OCI-LY7 (cell line): Measurements from ENCODE around the gene EPS8L1. TPM values are rescaled to one million over a fixed set of nuclear protein-coding genes. Genes with fewer than 3 reads are reported as not detected.

Experiments
- BruUV-seq: library from RNA; stranded (reverse); fragments of 400-500 nt; replicated peaks from 2 replicates; lab custom pipeline; 2021; lab: Mats Ljungman, UMichigan
- CTCF ChIA-PET: fragments of 300-600 bp; sonication (Branson Sonifier 250); formaldehyde crosslinking; loops from one replicate; lab custom pipeline; 2022; ENCODE audit warnings: antibody characterized with exemption; ENCODE audit not compliant: unreplicated experiment; lab: Charles Lee
- POLR2A ChIA-PET: fragments of 300-600 bp; sonication (Branson Sonifier 250); formaldehyde crosslinking; loops from one replicate; lab custom pipeline; 2022; ENCODE audit warnings: antibody characterized with exemption; lab: Charles Lee
- DNase-seq: peaks from one replicate; pipeline ENCODE4 v3.0.0-alpha.2; 2015; ENCODE audit warnings: low spot score
- H2AFZ ChIP-seq: fragments of 200-600 bp; sonication (generic), shearing (Covaris generic); 2 replicates; pipeline ENCODE4 v1.6.1; 2014; ENCODE audit warnings: mild to moderate bottlenecking, antibody characterized with exemption, low read length, moderate library complexity
- H3K27ac ChIP-seq: fragments of 200-600 bp; sonication (generic); 2 replicates; pipeline ENCODE4 v1.5.1; 2014; ENCODE audit warnings: mixed run types, low read depth, mild to moderate bottlenecking, moderate library complexity, low read length, inconsistent platforms; ENCODE audit not compliant: poor library complexity, severe bottlenecking
- H3K36me3 ChIP-seq: fragments of 200-600 bp; sonication (generic); 2 replicates; pipeline ENCODE4 v1.6.1; 2014; ENCODE audit warnings: mild to moderate bottlenecking, antibody characterized with exemption, low read length, moderate library complexity, mixed read lengths; ENCODE audit not compliant: insufficient read depth
- H3K4me1 ChIP-seq: fragments of 200-600 bp; sonication (generic); 2 replicates; pipeline ENCODE4 v1.5.1; 2014; ENCODE audit warnings: mild to moderate bottlenecking, low read length; ENCODE audit not compliant: insufficient read depth, poor library complexity, severe bottlenecking
- H3K4me2 ChIP-seq: fragments of 200-600 bp; sonication (generic); 2 replicates; pipeline ENCODE4 v1.6.1; 2014; ENCODE audit warnings: mild to moderate bottlenecking, low read length
- H3K4me3 ChIP-seq: fragments of 200-600 bp; sonication (generic); 2 replicates; pipeline ENCODE4 v1.5.1; 2014; ENCODE audit warnings: mild to moderate bottlenecking, low read depth, low read length; ENCODE audit not compliant: poor library complexity, severe bottlenecking
- H3K79me2 ChIP-seq: fragments of 200-600 bp; sonication (generic); 2 replicates; pipeline ENCODE4 v1.6.1; 2016; ENCODE audit warnings: low read depth, mild to moderate bottlenecking, low read length, moderate library complexity, mixed read lengths; ENCODE audit not compliant: insufficient read depth
- H3K9me2 ChIP-seq: fragments of 200-600 bp; sonication (generic); 2 replicates; pipeline ENCODE4 v1.6.1; 2016; ENCODE audit warnings: mild to moderate bottlenecking, low read length, mixed read lengths; ENCODE audit not compliant: insufficient read depth
- H3K9me3 ChIP-seq: fragments of 200-600 bp; sonication (generic); 2 replicates; pipeline ENCODE4 v1.6.1; 2014; ENCODE audit warnings: mild to moderate bottlenecking, mixed run types, low read length, mixed read lengths
- H4K20me1 ChIP-seq: fragments of 200-600 bp; sonication (generic); 2 replicates; pipeline ENCODE4 v1.6.1; 2014; ENCODE audit warnings: mild to moderate bottlenecking, antibody characterized with exemption, low read length, moderate library complexity, mixed read lengths; ENCODE audit not compliant: insufficient read depth
- EZH2phosphoT487 ChIP-seq: fragments of 200-600 bp; sonication (generic); IDR thresholded peaks from 2 replicates; pipeline ENCODE4 v1.6.1; 2018; ENCODE audit warnings: low read depth, borderline replicate concordance, mild to moderate bottlenecking, mixed run types, antibody characterized with exemption, low read length, moderate library complexity, mixed read lengths
- intact Hi-C: fragments of 100-400 bp; cut with micrococcal nuclease; formaldehyde crosslinking; loops from one replicate; pipeline ENCODE4 v1.10.0; 2022; ENCODE audit not compliant: unreplicated experiment
- total RNA-seq, 2 experiments: library from RNA; depleted of rRNA in 1 of 2; stranded (reverse); fragments of >200 nt in 1 of 2; shearing (Covaris generic) in 1 of 2; gene quantifications; 2 replicates each; pipeline ENCODE4 v1.2.3, GENCODE V29; 2014 to 2022
- TF ChIP-seq, protein P1 (sequence below): fragments of 200-600 bp; sonication (generic); conservative IDR thresholded peaks from 2 replicates; pipeline ENCODE4 v1.5.1; 2014; ENCODE audit warnings: mild to moderate bottlenecking, antibody characterized with exemption, low read length, moderate library complexity, mixed read lengths

EPS8L1 gene
- total RNA-seq, 2 experiments from 2014 or later = 11.1 to 12.5 TPM

DNA sequence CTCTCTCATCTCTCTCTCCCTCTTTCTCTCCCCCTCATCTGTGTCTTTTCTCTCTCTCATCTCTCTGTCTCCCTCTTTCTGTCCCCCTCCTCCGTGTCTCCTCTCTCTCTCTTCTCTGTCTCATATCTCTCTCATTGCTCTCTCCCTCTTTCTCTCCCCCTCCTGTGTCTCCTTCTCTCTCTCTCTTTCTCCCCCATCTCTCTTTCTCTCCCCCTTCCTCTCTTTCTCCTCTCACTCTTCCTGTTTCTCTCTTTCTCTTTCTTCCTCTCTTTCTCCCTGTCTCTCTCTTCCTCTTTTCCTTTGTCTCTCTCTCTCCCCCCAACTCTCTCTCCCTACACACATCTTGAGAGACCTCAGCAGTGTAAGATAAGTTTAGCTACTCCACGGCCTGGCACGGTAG is 7.8 kb upstream of the EPS8L1 start:
- peaks cover 19% of the 10 kb centered on the region for H3K4me1 ChIP-seq
- no peaks in the 10 kb centered on the region for H3K36me3 ChIP-seq
- intact Hi-C loops = no loop called here
- no peak for DNase-seq
- no peak overlapping the region for H3K4me2 ChIP-seq
- ChIA-PET POLR2A (no interaction called here), CTCF (no interaction called here)
- TF ChIP-seq EZH2phosphoT487 = no peak
- TF ChIP-seq, protein P1, sequence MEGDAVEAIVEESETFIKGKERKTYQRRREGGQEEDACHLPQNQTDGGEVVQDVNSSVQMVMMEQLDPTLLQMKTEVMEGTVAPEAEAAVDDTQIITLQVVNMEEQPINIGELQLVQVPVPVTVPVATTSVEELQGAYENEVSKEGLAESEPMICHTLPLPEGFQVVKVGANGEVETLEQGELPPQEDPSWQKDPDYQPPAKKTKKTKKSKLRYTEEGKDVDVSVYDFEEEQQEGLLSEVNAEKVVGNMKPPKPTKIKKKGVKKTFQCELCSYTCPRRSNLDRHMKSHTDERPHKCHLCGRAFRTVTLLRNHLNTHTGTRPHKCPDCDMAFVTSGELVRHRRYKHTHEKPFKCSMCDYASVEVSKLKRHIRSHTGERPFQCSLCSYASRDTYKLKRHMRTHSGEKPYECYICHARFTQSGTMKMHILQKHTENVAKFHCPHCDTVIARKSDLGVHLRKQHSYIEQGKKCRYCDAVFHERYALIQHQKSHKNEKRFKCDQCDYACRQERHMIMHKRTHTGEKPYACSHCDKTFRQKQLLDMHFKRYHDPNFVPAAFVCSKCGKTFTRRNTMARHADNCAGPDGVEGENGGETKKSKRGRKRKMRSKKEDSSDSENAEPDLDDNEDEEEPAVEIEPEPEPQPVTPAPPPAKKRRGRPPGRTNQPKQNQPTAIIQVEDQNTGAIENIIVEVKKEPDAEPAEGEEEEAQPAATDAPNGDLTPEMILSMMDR = no peak
- no peaks in the 10 kb centered on the region for H3K9me3 ChIP-seq
- no peak overlapping the region for H2AFZ ChIP-seq
- BruUV-seq = no TSS peak
- no peak overlapping the region for H3K27ac ChIP-seq
- no peaks in the 10 kb centered on the region for H3K79me2 ChIP-seq
- H4K20me1 ChIP-seq = no peaks in the 10 kb centered on the region
- H3K4me3 ChIP-seq = no peak overlapping the region
- no peaks in the 10 kb centered on the region for H3K9me2 ChIP-seq

DNA sequence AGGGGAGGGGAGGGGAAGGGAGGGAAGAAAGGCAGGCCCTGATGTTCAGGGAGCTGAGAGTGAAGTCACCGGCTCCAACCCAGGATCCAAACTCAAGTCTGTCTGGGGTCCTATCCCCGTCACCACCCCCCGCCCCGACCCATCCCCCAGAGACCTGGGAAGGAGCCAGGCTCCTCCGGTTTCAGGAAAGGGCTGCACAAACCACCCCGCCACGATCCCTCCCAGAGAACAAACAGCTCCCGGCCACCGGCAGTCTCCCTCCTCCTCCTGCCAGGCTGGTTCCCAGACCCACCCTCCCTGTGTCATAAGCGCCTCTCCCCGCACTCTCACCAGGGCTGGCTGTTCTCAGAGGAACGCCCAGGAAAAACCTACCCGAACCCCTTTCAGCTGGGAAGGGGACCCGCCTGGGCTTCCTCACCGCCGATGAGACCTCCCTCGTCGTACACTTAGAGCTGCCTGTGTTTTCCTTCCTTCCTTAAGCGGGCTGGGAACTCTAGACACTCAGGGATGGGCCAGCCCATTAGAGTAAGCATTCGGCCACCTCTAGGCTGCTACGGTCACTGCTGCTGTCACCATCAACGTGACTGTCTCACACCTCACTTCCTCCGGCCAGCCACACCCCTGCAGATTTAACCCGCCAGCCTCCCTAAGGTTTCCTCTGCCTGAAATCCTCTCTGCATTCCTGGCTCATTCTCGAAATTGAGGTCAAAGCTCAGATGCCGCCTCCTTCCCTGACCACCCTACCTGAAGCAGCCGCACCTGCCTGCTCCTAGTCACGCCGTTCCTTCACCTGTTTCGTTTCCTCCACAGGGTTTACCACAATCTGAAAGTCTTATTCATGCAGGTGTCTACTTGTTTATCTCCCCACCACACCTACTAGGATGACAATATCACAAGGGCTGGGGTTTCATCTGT is 6.5 kb upstream of the EPS8L1 start:
- BruUV-seq = no TSS peak
- ChIA-PET POLR2A (interaction anchor here (0.6 kb wide), 1 partner anchor 878 kb away, joined by 4 read pairs; the partner anchor contains the start of gene TSEN34), CTCF (no interaction called here)

More for the DNA sequence above, 6.5 kb upstream of the EPS8L1 start:
- no peaks in the 10 kb centered on the region for H3K36me3 ChIP-seq
- peak overlapping the region; percentile 32; the same call in 1 of the 2 replicates for H3K4me2 ChIP-seq
- no peak overlapping the region for H2AFZ ChIP-seq
- no peak overlapping the region for H3K4me3 ChIP-seq
- no peaks in the 10 kb centered on the region for H3K9me3 ChIP-seq
- no peaks in the 10 kb centered on the region for H3K9me2 ChIP-seq
- no peak overlapping the region for H3K27ac ChIP-seq
- TF ChIP-seq, protein P1 = no peak
- TF ChIP-seq EZH2phosphoT487 = no peak
- H3K79me2 ChIP-seq = no peaks in the 10 kb centered on the region
- peaks cover 19% of the 10 kb centered on the region for H3K4me1 ChIP-seq
- DNase-seq = no peak
- intact Hi-C loops = no loop called here
- no peaks in the 10 kb centered on the region for H4K20me1 ChIP-seq
